Glutamatergic neuron (in vitro differentiated cells): ENCODE data around the gene HMG20A. TPM values are rescaled to one million over a fixed set of nuclear protein-coding genes. Genes with fewer than 3 reads are reported as not detected.

Source experiments
- DNase-seq: peaks from one replicate; pipeline ENCODE4 v3.0.0; 2022
- H3K27ac Mint-ChIP-seq: one replicate; pipeline ENCODE4 v1.8.0; 2020; ENCODE audit warnings: mild to moderate bottlenecking, mixed read lengths, inconsistent platforms; ENCODE audit not compliant: unreplicated experiment
- H3K27me3 Mint-ChIP-seq: one replicate; pipeline ENCODE4 v1.8.0; 2020; ENCODE audit warnings: mild to moderate bottlenecking, moderate library complexity, mixed read lengths, inconsistent platforms; ENCODE audit not compliant: unreplicated experiment
- H3K36me3 Mint-ChIP-seq: one replicate; pipeline ENCODE4 v1.8.0; 2020; ENCODE audit warnings: mild to moderate bottlenecking, mixed read lengths, inconsistent platforms; ENCODE audit not compliant: unreplicated experiment
- H3K4me1 Mint-ChIP-seq: one replicate; pipeline ENCODE4 v1.8.0; 2020; ENCODE audit warnings: mild to moderate bottlenecking, low read depth, mixed read lengths, inconsistent platforms; ENCODE audit not compliant: unreplicated experiment
- H3K4me3 Mint-ChIP-seq: one replicate; pipeline ENCODE4 v1.8.0; 2020; ENCODE audit warnings: mild to moderate bottlenecking, mixed read lengths, inconsistent platforms; ENCODE audit not compliant: unreplicated experiment
- H3K9me3 Mint-ChIP-seq: one replicate; pipeline ENCODE4 v1.8.0; 2020; ENCODE audit warnings: mild to moderate bottlenecking, moderate library complexity, mixed read lengths, inconsistent platforms; ENCODE audit not compliant: unreplicated experiment
- total RNA-seq: library from RNA; stranded (reverse); fragmentation: NEBNext Ultra II Directional; extraction: Animal tissue kit (Norgen Biotek cat#: 25700); gene quantifications from one replicate; pipeline ENCODE4 v1.2.1, GENCODE V29; 2021; ENCODE audit not compliant: unreplicated experiment
- TF ChIP-seq, protein P1 (sequence below): fragments of 200-600 bp; sonication (generic); IDR thresholded peaks from one replicate; pipeline ENCODE4 v1.5.0; 2021; ENCODE audit not compliant: partially characterized antibody, unreplicated experiment

Gene HMG20A
- total RNA-seq, 1 donor from 2014 or later: 62.1 TPM

DNA sequence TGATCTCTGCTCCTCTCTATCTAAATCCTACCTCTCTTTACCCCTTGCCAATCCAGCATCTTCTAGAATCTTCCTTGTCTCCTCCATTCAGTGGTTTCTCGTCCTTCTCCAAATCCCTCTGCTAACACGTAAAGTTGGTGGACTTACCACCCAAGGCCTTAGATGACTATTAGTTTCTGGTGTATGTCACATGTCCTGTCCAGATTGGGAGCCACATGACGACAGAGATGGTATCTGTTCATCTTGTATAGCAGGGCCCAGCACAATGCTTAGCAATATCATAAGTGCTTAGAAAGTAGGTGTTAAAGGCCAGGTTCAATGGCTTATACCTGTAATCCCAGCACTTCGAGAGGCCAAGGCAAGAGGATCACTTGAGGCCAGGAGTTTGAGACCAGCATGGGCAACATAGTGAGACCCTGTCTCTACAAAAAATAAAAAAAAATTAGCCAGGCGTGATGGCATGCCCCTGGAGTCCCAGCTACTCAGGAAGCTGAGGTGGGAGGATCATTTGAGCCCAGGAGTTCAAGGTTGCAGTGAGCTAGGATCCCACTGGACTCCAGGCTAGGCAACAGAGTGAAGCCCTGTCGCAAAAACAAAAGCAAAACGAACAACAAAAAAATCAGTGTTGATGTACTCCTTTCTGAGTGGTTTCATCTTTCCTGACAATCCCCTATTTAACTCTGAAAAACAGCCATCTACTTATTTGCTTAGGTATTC, 81.8 kb downstream of the HMG20A start:
- H3K4me3 Mint-ChIP-seq: no peak overlapping the region
- H3K36me3 Mint-ChIP-seq: no peaks in the 10 kb centered on the region
- H3K4me1 Mint-ChIP-seq: peaks cover 34% of the 10 kb centered on the region
- peak overlapping the region; percentile 36 for H3K27ac Mint-ChIP-seq
- H3K27me3 Mint-ChIP-seq: peaks cover 13% of the 10 kb centered on the region
- TF ChIP-seq, protein P1, sequence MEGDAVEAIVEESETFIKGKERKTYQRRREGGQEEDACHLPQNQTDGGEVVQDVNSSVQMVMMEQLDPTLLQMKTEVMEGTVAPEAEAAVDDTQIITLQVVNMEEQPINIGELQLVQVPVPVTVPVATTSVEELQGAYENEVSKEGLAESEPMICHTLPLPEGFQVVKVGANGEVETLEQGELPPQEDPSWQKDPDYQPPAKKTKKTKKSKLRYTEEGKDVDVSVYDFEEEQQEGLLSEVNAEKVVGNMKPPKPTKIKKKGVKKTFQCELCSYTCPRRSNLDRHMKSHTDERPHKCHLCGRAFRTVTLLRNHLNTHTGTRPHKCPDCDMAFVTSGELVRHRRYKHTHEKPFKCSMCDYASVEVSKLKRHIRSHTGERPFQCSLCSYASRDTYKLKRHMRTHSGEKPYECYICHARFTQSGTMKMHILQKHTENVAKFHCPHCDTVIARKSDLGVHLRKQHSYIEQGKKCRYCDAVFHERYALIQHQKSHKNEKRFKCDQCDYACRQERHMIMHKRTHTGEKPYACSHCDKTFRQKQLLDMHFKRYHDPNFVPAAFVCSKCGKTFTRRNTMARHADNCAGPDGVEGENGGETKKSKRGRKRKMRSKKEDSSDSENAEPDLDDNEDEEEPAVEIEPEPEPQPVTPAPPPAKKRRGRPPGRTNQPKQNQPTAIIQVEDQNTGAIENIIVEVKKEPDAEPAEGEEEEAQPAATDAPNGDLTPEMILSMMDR: no peak
- DNase-seq: no peak
- no peaks in the 10 kb centered on the region for H3K9me3 Mint-ChIP-seq

DNA sequence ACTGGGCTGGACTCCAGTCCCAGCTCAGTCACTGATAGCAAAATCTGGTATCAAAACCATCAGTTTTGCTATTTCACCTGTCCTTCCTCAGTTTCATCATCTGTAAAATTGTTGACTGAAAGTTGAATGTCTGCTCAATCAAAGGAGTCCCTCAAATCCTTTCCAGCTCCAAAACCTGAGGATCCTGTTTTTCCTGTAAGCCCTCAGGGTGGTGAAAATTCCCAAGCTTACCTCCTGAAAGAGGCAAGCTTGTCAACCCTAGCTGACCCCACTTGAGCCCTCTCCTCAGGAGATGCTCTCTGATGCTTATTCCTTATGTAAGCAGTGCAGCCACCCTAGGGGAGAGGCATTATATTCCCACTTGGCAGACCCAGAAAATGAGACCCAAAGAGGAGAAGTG, 82.6 kb downstream of the HMG20A start:
- H3K4me1 Mint-ChIP-seq: peaks cover 27% of the 10 kb centered on the region
- no peak overlapping the region for H3K27ac Mint-ChIP-seq
- no peaks in the 10 kb centered on the region for H3K36me3 Mint-ChIP-seq
- H3K9me3 Mint-ChIP-seq: peaks cover 2% of the 10 kb centered on the region
- no peak overlapping the region for H3K4me3 Mint-ChIP-seq
- DNase-seq: no peak
- peaks cover 13% of the 10 kb centered on the region for H3K27me3 Mint-ChIP-seq
- TF ChIP-seq, protein P1: no peak

DNA sequence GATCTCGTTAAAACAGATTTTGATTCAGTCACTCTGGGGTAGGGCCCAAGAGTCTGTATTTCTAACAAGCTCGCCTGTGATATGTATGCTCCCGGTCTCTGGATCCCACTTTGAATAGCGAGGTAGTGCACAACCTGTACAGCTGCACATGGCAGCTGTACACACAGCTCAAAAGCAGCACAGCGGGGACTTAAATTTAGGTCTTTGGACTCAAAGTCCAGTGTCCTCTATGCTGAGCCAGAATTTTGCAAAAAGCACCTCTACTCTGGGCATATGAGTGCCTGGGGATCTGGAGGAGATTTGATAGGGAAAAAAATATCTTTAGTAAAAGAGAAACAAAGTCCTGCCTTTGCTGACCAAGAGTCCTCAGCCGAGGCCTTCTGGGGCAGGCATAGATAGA, 83.1 kb downstream of the HMG20A start:
- Mint-ChIP-seq H3K27ac (no peak overlapping the region), H3K4me1 (peaks cover 22% of the 10 kb centered on the region), H3K4me3 (no peak overlapping the region)

DNA sequence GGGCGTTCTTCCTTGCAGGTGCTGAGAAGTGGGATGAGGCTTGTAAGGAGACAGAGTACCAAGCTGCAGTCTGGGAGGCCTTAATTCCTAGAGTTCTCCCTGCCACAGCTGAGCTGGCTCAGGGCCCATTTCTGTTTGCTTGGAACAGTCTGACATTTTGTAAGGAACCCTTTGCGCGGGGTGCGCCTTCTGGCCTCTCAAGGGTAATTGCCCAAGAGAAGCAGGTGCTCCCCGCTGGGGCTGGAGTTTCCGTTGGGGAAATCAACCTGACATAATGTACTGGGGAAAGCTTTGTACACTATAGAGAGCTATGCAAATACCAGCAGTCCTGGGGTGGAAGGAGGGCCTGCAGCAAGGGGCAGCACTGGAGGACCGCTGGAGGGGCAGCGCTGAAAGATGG, 83.6 kb downstream of the HMG20A start:
- DNase-seq: no peak
- no peak overlapping the region for H3K27ac Mint-ChIP-seq
- H3K4me3 Mint-ChIP-seq: no peak overlapping the region
- peaks cover 13% of the 10 kb centered on the region for H3K27me3 Mint-ChIP-seq
- H3K36me3 Mint-ChIP-seq: no peaks in the 10 kb centered on the region
- TF ChIP-seq, protein P1: no peak
- peaks cover 16% of the 10 kb centered on the region for H3K4me1 Mint-ChIP-seq
- H3K9me3 Mint-ChIP-seq: peaks cover 2% of the 10 kb centered on the region

More for the DNA sequence above, 83.1 kb downstream of the HMG20A start:
- H3K9me3 Mint-ChIP-seq: peaks cover 2% of the 10 kb centered on the region
- TF ChIP-seq, protein P1: no peak
- H3K36me3 Mint-ChIP-seq: no peaks in the 10 kb centered on the region
- DNase-seq: no peak
- peaks cover 14% of the 10 kb centered on the region for H3K27me3 Mint-ChIP-seq

GRCh38 chr15:77504871-77505270, 84.2 kb downstream of the HMG20A start:
- Mint-ChIP-seq H3K27me3 (peaks cover 13% of the 10 kb centered on the region), H3K9me3 (peaks cover 2% of the 10 kb centered on the region), H3K36me3 (no peaks in the 10 kb centered on the region), H3K4me1 (peaks cover 13% of the 10 kb centered on the region), H3K4me3 (no peak overlapping the region), H3K27ac (no peak overlapping the region)
- TF ChIP-seq, protein P1: no peak
- DNase-seq: no peak
